IPS DF 19.7 (cell line): Measurements from ENCODE around the gene SLC1A4.

ENCODE experiments used
- DNase-seq: peaks from one replicate; pipeline ENCODE4 v3.0.0-alpha.2; 2013; ENCODE audit warnings: low read depth, low spot score

SLC1A4 gene

DNA sequence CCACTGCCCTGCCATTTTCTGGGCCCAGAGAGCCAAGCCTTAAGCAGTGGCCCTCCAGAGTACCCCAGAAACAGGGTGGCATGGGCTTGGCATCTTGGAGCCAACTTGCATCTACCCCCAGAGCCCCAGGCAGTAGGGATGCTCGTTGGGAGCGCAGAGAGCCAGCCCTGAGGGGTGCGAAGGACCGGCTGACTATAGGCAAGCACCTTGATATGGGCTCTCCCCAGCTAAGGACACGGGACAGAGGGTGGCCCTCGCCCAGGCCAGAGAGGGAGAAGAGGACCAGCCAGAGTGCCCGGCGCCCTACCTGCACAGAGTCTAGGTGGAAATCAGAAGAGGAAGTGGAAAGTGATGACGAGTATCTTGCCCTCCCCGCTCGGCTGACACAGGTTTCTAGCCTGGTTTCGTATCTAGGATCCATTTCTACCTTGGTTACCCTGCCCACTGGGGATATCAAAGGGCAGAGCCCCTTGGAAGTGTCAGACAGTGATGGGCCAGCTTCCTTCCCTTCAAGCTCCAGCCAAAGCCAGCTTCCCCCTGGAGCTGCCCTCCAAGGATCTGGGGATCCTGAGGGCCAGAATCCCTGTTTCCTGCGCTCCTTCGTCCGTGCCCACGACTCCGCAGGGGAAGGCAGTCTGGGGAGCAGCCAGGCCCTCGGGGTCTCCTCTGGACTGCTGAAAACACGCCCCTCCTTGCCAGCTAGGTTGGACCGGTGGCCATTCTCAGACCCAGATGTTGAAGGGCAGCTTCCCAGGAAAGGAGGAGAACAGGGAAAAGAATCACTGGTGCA lies 83.2 kb downstream of the SLC1A4 start:
- DNase-seq = no peak
